ENCODE measurements around the gene KLF1. TPM values are rescaled to one million over a fixed set of nuclear protein-coding genes. Genes with fewer than 3 reads are reported as not detected.

Gene KLF1
- total and polyA plus RNA-seq, 10 of the 15 experiments (the other 5 are each of a cell fraction or from before 2014, with no cell fraction given): 0.04 to 0.38 (median 0.08) TPM; not detected in 3

DNA sequence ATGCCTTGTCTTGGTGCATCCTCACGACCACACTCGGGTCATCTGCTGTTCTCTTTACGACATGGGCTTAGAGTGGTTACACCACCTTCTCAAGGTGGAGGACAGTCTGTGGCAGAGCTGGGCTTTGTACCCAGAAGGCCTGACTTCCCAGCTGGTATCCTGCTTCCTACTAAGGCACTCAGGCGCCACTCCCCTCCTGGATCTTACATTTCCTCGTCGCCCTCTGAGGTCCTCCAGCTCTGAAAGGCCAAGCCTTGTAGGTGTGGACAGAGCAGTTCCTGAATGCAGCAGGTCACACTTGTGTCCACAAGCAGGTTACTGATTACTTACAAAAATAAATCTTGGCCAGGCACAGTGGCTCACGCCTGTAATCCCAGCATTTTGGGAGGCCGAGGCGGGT, 20.2 kb upstream of the KLF1 start:
- H3K9ac ChIP-seq (ENCODE audit: control insufficient read depth, insufficient read depth, low read length): no peak overlapping the region
- DNase-seq (ENCODE audit: low read depth, low spot score) (no peak), FAIRE-seq (no peak), ATAC-seq (no peak)
- POLR2A ChIA-PET: interaction anchor here (0.5 to 0.6 kb wide), 2 partner anchors 16 to 91 kb away, joined by 3 to 4 read pairs; no protein-coding TSS in a partner anchor
- RAD21 ChIA-PET (ENCODE audit: unreplicated experiment): interaction anchor here (1.2 kb wide), 1 partner anchor 12 kb away, joined by 3 read pairs; the partner anchor contains the start of gene SYCE2
- no peaks in the 10 kb centered on the region for H3K36me3 ChIP-seq (ENCODE audit: control insufficient read depth in 2 of 2, insufficient read depth in 2 of 2, low read length in 1 of 2)
- no peaks in the 10 kb centered on the region for H3K9me3 ChIP-seq (replicated peaks; ENCODE audit: control insufficient read depth, insufficient read depth, low read length)
- no peak overlapping the region for H3K4me3 ChIP-seq
- no peaks in the 10 kb centered on the region for H3K79me2 ChIP-seq (ENCODE audit: control insufficient read depth, insufficient read depth, low read length)
- H4K20me1 ChIP-seq (ENCODE audit: control insufficient read depth, insufficient read depth): no peaks in the 10 kb centered on the region
- no peaks in the 10 kb centered on the region for H3K27me3 ChIP-seq (replicated peaks in 1 of 2; ENCODE audit: control insufficient read depth in 2 of 2, insufficient read depth in 2 of 2, low read length in 1 of 2)
- no peaks in the 10 kb centered on the region for H3K4me1 ChIP-seq (ENCODE audit: control insufficient read depth, insufficient read depth, low read length)
- H3K27ac ChIP-seq (ENCODE audit: control insufficient read depth, insufficient read depth): no peak overlapping the region
- no TSS peak for BruUV-seq (replicated peaks)
- no peak overlapping the region for H2AFZ ChIP-seq (ENCODE audit: control insufficient read depth, low read depth, low read length)
- WGBS (ENCODE audit: insufficient coverage, insufficient replicate concordance, low lambda C conversion rate, missing lambda C conversion rate): 67% methylated on average over 9 of the region's 9 CpGs
- intact Hi-C loops (cut with micrococcal nuclease; ENCODE audit: unreplicated experiment) (no loop called here), in situ Hi-C loops (cut with MboI) (no loop called here)
- no peak for TF ChIP-seq ZNF274 (IDR thresholded peaks at IDR 0.05; ENCODE audit: insufficient read depth, insufficient read length)
- no peak for TF ChIP-seq CBX3 (IDR thresholded peaks at IDR 0.05; ENCODE audit: borderline replicate concordance, low read depth)
- TF ChIP-seq, protein P1, sequence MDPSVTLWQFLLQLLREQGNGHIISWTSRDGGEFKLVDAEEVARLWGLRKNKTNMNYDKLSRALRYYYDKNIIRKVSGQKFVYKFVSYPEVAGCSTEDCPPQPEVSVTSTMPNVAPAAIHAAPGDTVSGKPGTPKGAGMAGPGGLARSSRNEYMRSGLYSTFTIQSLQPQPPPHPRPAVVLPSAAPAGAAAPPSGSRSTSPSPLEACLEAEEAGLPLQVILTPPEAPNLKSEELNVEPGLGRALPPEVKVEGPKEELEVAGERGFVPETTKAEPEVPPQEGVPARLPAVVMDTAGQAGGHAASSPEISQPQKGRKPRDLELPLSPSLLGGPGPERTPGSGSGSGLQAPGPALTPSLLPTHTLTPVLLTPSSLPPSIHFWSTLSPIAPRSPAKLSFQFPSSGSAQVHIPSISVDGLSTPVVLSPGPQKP (IDR thresholded peaks at IDR 0.05; ENCODE audit: low read depth, low read length): no peak
- no peak for TF ChIP-seq TCF7 (IDR thresholded peaks at IDR 0.05; ENCODE audit: borderline replicate concordance)
- no peak for TF ChIP-seq CEBPB (IDR thresholded peaks at IDR 0.05; ENCODE audit: borderline replicate concordance in 1 of 2, low read depth in 2 of 2, low read length in 2 of 2)
- no peak for TF ChIP-seq PAX8 (IDR thresholded peaks at IDR 0.05)
- no peak for TF ChIP-seq ASH2L (IDR thresholded peaks at IDR 0.05; ENCODE audit: borderline replicate concordance, low read depth)
- TF ChIP-seq, protein P2, sequence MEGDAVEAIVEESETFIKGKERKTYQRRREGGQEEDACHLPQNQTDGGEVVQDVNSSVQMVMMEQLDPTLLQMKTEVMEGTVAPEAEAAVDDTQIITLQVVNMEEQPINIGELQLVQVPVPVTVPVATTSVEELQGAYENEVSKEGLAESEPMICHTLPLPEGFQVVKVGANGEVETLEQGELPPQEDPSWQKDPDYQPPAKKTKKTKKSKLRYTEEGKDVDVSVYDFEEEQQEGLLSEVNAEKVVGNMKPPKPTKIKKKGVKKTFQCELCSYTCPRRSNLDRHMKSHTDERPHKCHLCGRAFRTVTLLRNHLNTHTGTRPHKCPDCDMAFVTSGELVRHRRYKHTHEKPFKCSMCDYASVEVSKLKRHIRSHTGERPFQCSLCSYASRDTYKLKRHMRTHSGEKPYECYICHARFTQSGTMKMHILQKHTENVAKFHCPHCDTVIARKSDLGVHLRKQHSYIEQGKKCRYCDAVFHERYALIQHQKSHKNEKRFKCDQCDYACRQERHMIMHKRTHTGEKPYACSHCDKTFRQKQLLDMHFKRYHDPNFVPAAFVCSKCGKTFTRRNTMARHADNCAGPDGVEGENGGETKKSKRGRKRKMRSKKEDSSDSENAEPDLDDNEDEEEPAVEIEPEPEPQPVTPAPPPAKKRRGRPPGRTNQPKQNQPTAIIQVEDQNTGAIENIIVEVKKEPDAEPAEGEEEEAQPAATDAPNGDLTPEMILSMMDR (IDR thresholded peaks at IDR 0.05 in 2 of 3, conservative IDR thresholded peaks at IDR 0.05 in 1 of 3; ENCODE audit: control insufficient read depth in 2 of 3, extremely low read depth in 1 of 3, insufficient read depth in 1 of 3, low read depth in 3 of 3, low read length in 3 of 3): no peak
- no peak for TF ChIP-seq ESRRA (IDR thresholded peaks at IDR 0.05; ENCODE audit: low read length)
- TF ChIP-seq ZNF217 (IDR thresholded peaks at IDR 0.05): no peak
- TF ChIP-seq MYC (IDR thresholded peaks at IDR 0.05; ENCODE audit: insufficient read depth, insufficient read length, insufficient replicate concordance, low read length, severe bottlenecking): no peak
- TF ChIP-seq FOS (IDR thresholded peaks at IDR 0.05; ENCODE audit: borderline replicate concordance, extremely low read depth, insufficient read length): no peak
- no peak for TF ChIP-seq SIX5 (IDR thresholded peaks at IDR 0.05; ENCODE audit: low read depth, low read length, severe bottlenecking)
- no peak for TF ChIP-seq SMAD1 (IDR thresholded peaks at IDR 0.05; ENCODE audit: low read depth, partially characterized antibody)
- TF ChIP-seq TCF12 (IDR thresholded peaks at IDR 0.05; ENCODE audit: low read depth, low read length): no peak
- no peak for TF ChIP-seq TAF1 (IDR thresholded peaks at IDR 0.05; ENCODE audit: borderline replicate concordance, low read depth, low read length)
- no peak for TF ChIP-seq YBX1 (IDR thresholded peaks at IDR 0.05)
- TF ChIP-seq, protein P3, sequence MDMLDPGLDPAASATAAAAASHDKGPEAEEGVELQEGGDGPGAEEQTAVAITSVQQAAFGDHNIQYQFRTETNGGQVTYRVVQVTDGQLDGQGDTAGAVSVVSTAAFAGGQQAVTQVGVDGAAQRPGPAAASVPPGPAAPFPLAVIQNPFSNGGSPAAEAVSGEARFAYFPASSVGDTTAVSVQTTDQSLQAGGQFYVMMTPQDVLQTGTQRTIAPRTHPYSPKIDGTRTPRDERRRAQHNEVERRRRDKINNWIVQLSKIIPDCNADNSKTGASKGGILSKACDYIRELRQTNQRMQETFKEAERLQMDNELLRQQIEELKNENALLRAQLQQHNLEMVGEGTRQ (IDR thresholded peaks at IDR 0.05; ENCODE audit: borderline replicate concordance, low read depth, low read length): no peak
- SMC1A ChIA-PET (ENCODE audit: uncharacterized antibody, unreplicated experiment): interaction anchor here (1.0 kb wide), 2 partner anchors 9 to 17 kb away, joined by 3 read pairs; no protein-coding TSS in a partner anchor
- H3K4me2 ChIP-seq (ENCODE audit: control insufficient read depth, insufficient read depth): no peak overlapping the region
- CTCF ChIA-PET: interaction anchor here (1.6 to 2.6 kb wide), 3 partner anchors 25 to 59 kb away, joined by 4 to 10 read pairs (median 9); partner anchors contain the start of gene DNASE2
